GM12875 (cell line): ENCODE results near the gene USP7.
"Not testable (repeated sequence)": the region's sequence is repeated elsewhere in the genome, so short reads cannot be mapped to it uniquely, and the experiment has no call there.

ENCODE experiments used
- H3K4me3 ChIP-seq: one replicate; pipeline ENCODE4 v1.5.1; 2011; ENCODE audit warnings: low read depth, low read length, control low read depth
- CTCF ChIP-seq: IDR thresholded peaks from 2 replicates; pipeline ENCODE4 v1.5.1; 2011; ENCODE audit warnings: low read depth, mild to moderate bottlenecking, control low read depth, inconsistent platforms, low read length, moderate library complexity, borderline replicate concordance; ENCODE audit not compliant: insufficient read depth

USP7 gene

GRCh38 chr16:8975039-8975438 is 11.3 kb upstream of the USP7 start:
- no peak for TF ChIP-seq CTCF
- no peak overlapping the region for H3K4me3 ChIP-seq

GRCh38 chr16:8972843-8973586 is 9.3 kb upstream of the USP7 start:
- TF ChIP-seq CTCF, result no peak
- no peak overlapping the region for H3K4me3 ChIP-seq

GRCh38 chr16:8971416-8971815 is 7.7 kb upstream of the USP7 start:
- no peak for TF ChIP-seq CTCF
- no peak overlapping the region for H3K4me3 ChIP-seq

GRCh38 chr16:8969202-8969897 is 5.6 kb upstream of the USP7 start:
- not testable (repeated sequence) for H3K4me3 ChIP-seq

GRCh38 chr16:8968054-8968453 is 4.3 kb upstream of the USP7 start:
- not testable (repeated sequence) for H3K4me3 ChIP-seq

- no peak for TF ChIP-seq CTCF
- no peak overlapping the region for H3K4me3 ChIP-seq
Observed at GRCh38 chr16:8967132-8967821, 3.6 kb upstream of the USP7 start.

GRCh38 chr16:8966817-8967131 is 3.1 kb upstream of the USP7 start:
- no peak for TF ChIP-seq CTCF
- H3K4me3 ChIP-seq, result no peak overlapping the region

GRCh38 chr16:8964462-8964861 is 756 bp upstream of the USP7 start:
- TF ChIP-seq CTCF, result no peak

More at GRCh38 chr16:8964462-8964861, 756 bp upstream of the USP7 start:
- H3K4me3 ChIP-seq, result no peak overlapping the region
